A549 (cell line): ENCODE data around the gene SRSF10. TPM values are rescaled to one million over a fixed set of nuclear protein-coding genes. Genes with fewer than 3 reads are reported as not detected.
"Not testable (repeated sequence)": the region's sequence is repeated elsewhere in the genome, so short reads cannot be mapped to it uniquely, and the experiment has no call there.

ENCODE experiments used
- ATAC-seq, 2 experiments: fragments of 200-7000 bp in 1 of 2; fragments of >200 bp in 1 of 2; cut with Nextera tagmentation in 1 of 2; cut with Tn5 transposase in 1 of 2; 3 replicates each; pipeline versions ENCODE4 v1.8.0 to v1.9.1; 2018 to 2020; ENCODE audit warnings: mild to moderate bottlenecking in 1 of 2, moderate library complexity in 1 of 2
- CTCF ChIA-PET: fragments of 300-600 bp; sonication (Branson Sonifier 250); formaldehyde crosslinking; extraction: SDS; loops from one replicate; lab custom pipeline; 2021; ENCODE audit warnings: antibody characterized with exemption, inconsistent platforms; lab: Yijun Ruan, JAX
- POLR2A ChIA-PET: fragments of 350-600 bp; formaldehyde crosslinking; extraction: SDS; loops from one replicate; lab custom pipeline; 2021; ENCODE audit warnings: antibody characterized with exemption, inconsistent platforms; lab: Yijun Ruan, JAX
- DNase-seq, 2 experiments: peaks; one replicate each; pipeline versions ENCODE4 v3.0.0 to v3.0.0-alpha.2; 2011 to 2016; ENCODE audit warnings: low read depth in 1 of 2, low spot score in 1 of 2
- FAIRE-seq: peaks from 2 replicates; lab custom pipeline; 2011; peaks lifted over from hg19 to GRCh38; lab: Jason Lieb, UNC
- H3K27ac ChIP-seq, 2 experiments: fragments of >200 bp; sonication (Bioruptor Twin); formaldehyde crosslinking; 3 replicates each; pipeline ENCODE4 v1.5.1; 2016 to 2017
- H3K4me1 ChIP-seq: fragments of >200 bp; sonication (Bioruptor Twin); formaldehyde crosslinking; 3 replicates; pipeline ENCODE4 v1.6.1; 2016
- H3K4me2 ChIP-seq: fragments of >200 bp; sonication (Bioruptor Twin); formaldehyde crosslinking; 3 replicates; pipeline ENCODE4 v1.6.1; 2016
- H3K4me3 ChIP-seq: fragments of >200 bp; sonication (Bioruptor Twin); formaldehyde crosslinking; 3 replicates; pipeline ENCODE4 v1.5.1; 2016
- H3K9me3 ChIP-seq: fragments of >200 bp; sonication (Bioruptor Twin); formaldehyde crosslinking; 3 replicates; pipeline ENCODE4 v1.6.1; 2016
- BCL3 ChIP-seq: fragments of >200 bp; sonication (Bioruptor Twin); formaldehyde crosslinking; IDR thresholded peaks from 3 replicates; pipeline ENCODE4 v1.6.1; 2016
- CBX2 ChIP-seq: fragments of 200-600 bp; sonication (generic); IDR thresholded peaks from 2 replicates; pipeline ENCODE4 v1.6.1; 2016; ENCODE audit warnings: low read depth, mild to moderate bottlenecking, borderline replicate concordance
- CHD2 ChIP-seq: fragments of 150-350 bp; IDR thresholded peaks from 2 replicates; pipeline ENCODE4 v1.6.1; 2014; ENCODE audit warnings: low read length; ENCODE audit not compliant: partially characterized antibody
- CHD4 ChIP-seq: fragments of 200-600 bp; sonication (generic); IDR thresholded peaks from 2 replicates; pipeline ENCODE4 v1.6.1; 2016; ENCODE audit warnings: antibody characterized with exemption, mild to moderate bottlenecking, borderline replicate concordance
- EHMT2 ChIP-seq: fragments of 200-600 bp; sonication (generic); IDR thresholded peaks from 2 replicates; pipeline ENCODE4 v1.6.1; 2016; ENCODE audit warnings: antibody characterized with exemption, low read depth, mild to moderate bottlenecking, moderate library complexity
- ESRRA ChIP-seq: fragments of 150-350 bp; IDR thresholded peaks from 2 replicates; pipeline ENCODE4 v1.6.1; 2014; ENCODE audit warnings: mild to moderate bottlenecking, low read length, borderline replicate concordance
- FOSB ChIP-seq: fragments of 250-450 bp; sonication (Bioruptor Pico); IDR thresholded peaks from 2 replicates; pipeline ENCODE4 v1.5.0; 2020; ENCODE audit warnings: mild to moderate bottlenecking, moderate library complexity
- GATA3 ChIP-seq: IDR thresholded peaks from 2 replicates; pipeline ENCODE4 v1.6.1; 2012; ENCODE audit warnings: borderline replicate concordance
- HDAC2 ChIP-seq: fragments of 200-600 bp; sonication (generic); IDR thresholded peaks from 2 replicates; pipeline ENCODE4 v1.6.1; 2016
- HEYL ChIP-seq: fragments of 250-450 bp; sonication (Bioruptor Pico); IDR thresholded peaks from 2 replicates; pipeline ENCODE4 v1.8.0; 2021; ENCODE audit warnings: mild to moderate bottlenecking, moderate library complexity
- HMGXB4 ChIP-seq: fragments of 250-450 bp; sonication (Bioruptor Pico); IDR thresholded peaks from 2 replicates; pipeline ENCODE4 v1.5.0; 2021; ENCODE audit warnings: mild to moderate bottlenecking, moderate library complexity, borderline replicate concordance
- HOXA7 ChIP-seq: fragments of 250-450 bp; sonication (Bioruptor Pico); IDR thresholded peaks from 2 replicates; pipeline ENCODE4 v1.5.0; 2020; ENCODE audit warnings: mild to moderate bottlenecking, moderate library complexity
- MAZ ChIP-seq: fragments of 150-350 bp; IDR thresholded peaks from 2 replicates; pipeline ENCODE4 v1.6.1; 2014; ENCODE audit warnings: antibody characterized with exemption, low read depth, low read length, borderline replicate concordance
- MYC ChIP-seq: IDR thresholded peaks from 2 replicates; pipeline ENCODE4 v1.6.1; 2012; ENCODE audit warnings: mild to moderate bottlenecking, inconsistent platforms, low read length, improper control_type of control experiment, borderline replicate concordance
- NPAS2 ChIP-seq: fragments of 250-450 bp; sonication (Bioruptor Pico); IDR thresholded peaks from 2 replicates; pipeline ENCODE4 v1.8.0; 2022; ENCODE audit warnings: mild to moderate bottlenecking, moderate library complexity, borderline replicate concordance
- PHF8 ChIP-seq: fragments of 200-600 bp; sonication (generic); IDR thresholded peaks from 2 replicates; pipeline ENCODE4 v1.6.1; 2016; ENCODE audit warnings: low read depth, mild to moderate bottlenecking, antibody characterized with exemption, moderate library complexity, borderline replicate concordance
- RAD21 ChIP-seq, 2 experiments: fragments of >200 bp in 1 of 2; sonication (Bioruptor Twin) in 1 of 2; formaldehyde crosslinking in 1 of 2; IDR thresholded peaks in 1 of 2; conservative IDR thresholded peaks in 1 of 2; 2 replicates in 1 of 2; 3 replicates in 1 of 2; pipeline ENCODE4 v1.6.1; 2012 to 2018; ENCODE audit warnings: inconsistent platforms in 1 of 2
- SMC3 ChIP-seq: fragments of >200 bp; sonication (Bioruptor Twin); formaldehyde crosslinking; IDR thresholded peaks from 3 replicates; pipeline ENCODE4 v1.6.1; 2018; ENCODE audit warnings: inconsistent platforms
- SREBF2 ChIP-seq: fragments of 450-650 bp; IDR thresholded peaks from 2 replicates; pipeline ENCODE4 v1.6.1; 2014; ENCODE audit warnings: mild to moderate bottlenecking, moderate library complexity
- TFCP2L1 ChIP-seq: fragments of 250-450 bp; sonication (Bioruptor Pico); IDR thresholded peaks from 2 replicates; pipeline ENCODE4 v1.5.0; 2021; ENCODE audit warnings: mild to moderate bottlenecking
- TP53 ChIP-seq: fragments of 250-450 bp; sonication (Bioruptor Pico); IDR thresholded peaks from 2 replicates; pipeline ENCODE4 v1.5.0; 2021; ENCODE audit warnings: mild to moderate bottlenecking, moderate library complexity
- ZNF302 ChIP-seq: fragments of 250-450 bp; sonication (Bioruptor Pico); IDR thresholded peaks from 2 replicates; pipeline ENCODE4 v1.9.0; 2021; ENCODE audit warnings: inconsistent platforms, mild to moderate bottlenecking, moderate library complexity
- ZSCAN20 ChIP-seq: fragments of 250-450 bp; sonication (Bioruptor Pico); IDR thresholded peaks from 2 replicates; pipeline ENCODE4 v1.8.0; 2022; ENCODE audit warnings: mild to moderate bottlenecking, moderate library complexity
- WGBS: methylation state at CpG from one replicate; pipeline ENCODE4 v1.1.6; 2017; ENCODE audit errors: missing lambda C conversion rate; 5-methylcytosine and 5-hydroxymethylcytosine counted together
- polyA plus RNA-seq, 4 experiments: library from polyadenylated mRNA; depleted of rRNA in 3 of 4; stranded (reverse); fragments of >200 nt; fragmentation: RNase III in 1 of 4; extraction: RNeasy Plus Mini Kit Qiagen cat#74134 plus additional on column Dnase treatment in 1 of 4; gene quantifications; 2 replicates in 3 of 4; 3 replicates in 1 of 4; pipeline ENCODE4 v1.2.3, GENCODE V29; 2011 to 2017
- TF ChIP-seq, protein P1 (sequence below): IDR thresholded peaks from 2 replicates; pipeline ENCODE4 v1.6.1; 2012; ENCODE audit warnings: low read depth, borderline replicate concordance
- TF ChIP-seq, protein P2 (sequence below): fragments of >200 bp; sonication (Bioruptor Twin); formaldehyde crosslinking; IDR thresholded peaks from 2 replicates; pipeline ENCODE4 v1.6.1; 2016
- TF ChIP-seq, protein P3 (sequence below): fragments of 150-350 bp; IDR thresholded peaks from 2 replicates; pipeline ENCODE4 v1.6.1; 2014; ENCODE audit warnings: low read depth, mild to moderate bottlenecking, low read length

SRSF10 gene
- polyA plus RNA-seq, 2 of the 4 experiments (the other 2 are of a cell fraction), result 141 to 180 TPM

- no peak for FAIRE-seq
- peaks cover 11% of the 10 kb centered on the region for H3K4me1 ChIP-seq
- CTCF ChIA-PET, result interaction anchor here (1.3 kb wide), 1 partner anchor 31 kb away, joined by 4 read pairs; no protein-coding TSS in a partner anchor
- no peak overlapping the region for H3K27ac ChIP-seq
- H3K4me3 ChIP-seq, result no peak overlapping the region
- WGBS, result 98% methylated on average over 10 of the region's 10 CpGs
- H3K9me3 ChIP-seq, result no peaks in the 10 kb centered on the region
- DNase-seq, result no peak
- H3K4me2 ChIP-seq, result no peak overlapping the region
- POLR2A ChIA-PET, result no interaction called here
- TF ChIP-seq MAZ (no peak), BCL3 (no peak), TFCP2L1 (CRISPR knock-in tag) (no peak), CHD2 (no peak), HMGXB4 (CRISPR knock-in tag) (no peak), EHMT2 (no peak), HEYL (no peak), TP53 (CRISPR knock-in tag) (no peak), GATA3 (no peak), CHD4 (no peak), ZNF302 (no peak)
- no peak for ATAC-seq
Measured at GRCh38 chr1:23996700-23997229, 16.6 kb upstream of the SRSF10 start.

GRCh38 chr1:23995431-23995837 lies 15.3 kb upstream of the SRSF10 start:
- no peak overlapping the region for H3K4me2 ChIP-seq
- ATAC-seq, result no peak
- WGBS, result 79% methylated on average over 9 of the region's 13 CpGs
- CTCF ChIA-PET, result interaction anchor here (1.3 kb wide), 1 partner anchor 33 kb away, joined by 4 read pairs; no protein-coding TSS in a partner anchor
- H3K4me1 ChIP-seq, result peaks cover 11% of the 10 kb centered on the region
- TF ChIP-seq ZSCAN20 (CRISPR knock-in tag) (no peak), MYC (no peak), SREBF2 (no peak), CBX2 (no peak), HEYL (no peak), PHF8 (no peak), NPAS2 (no peak), SMC3 (no peak), GATA3 (no peak), HDAC2 (no peak), FOSB (CRISPR knock-in tag) (no peak), RAD21 (conservative IDR thresholded peaks at IDR 0.05 in 1 of 2, IDR thresholded peaks at IDR 0.05 in 1 of 2) (no peak), HOXA7 (CRISPR knock-in tag) (no peak), ESRRA (no peak), MAZ (no peak)
- TF ChIP-seq, protein P1, sequence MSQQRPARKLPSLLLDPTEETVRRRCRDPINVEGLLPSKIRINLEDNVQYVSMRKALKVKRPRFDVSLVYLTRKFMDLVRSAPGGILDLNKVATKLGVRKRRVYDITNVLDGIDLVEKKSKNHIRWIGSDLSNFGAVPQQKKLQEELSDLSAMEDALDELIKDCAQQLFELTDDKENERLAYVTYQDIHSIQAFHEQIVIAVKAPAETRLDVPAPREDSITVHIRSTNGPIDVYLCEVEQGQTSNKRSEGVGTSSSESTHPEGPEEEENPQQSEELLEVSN, result no peak
- TF ChIP-seq, protein P2, sequence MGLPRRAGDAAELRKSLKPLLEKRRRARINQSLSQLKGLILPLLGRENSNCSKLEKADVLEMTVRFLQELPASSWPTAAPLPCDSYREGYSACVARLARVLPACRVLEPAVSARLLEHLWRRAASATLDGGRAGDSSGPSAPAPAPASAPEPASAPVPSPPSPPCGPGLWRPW, result no peak
- TF ChIP-seq, protein P3, sequence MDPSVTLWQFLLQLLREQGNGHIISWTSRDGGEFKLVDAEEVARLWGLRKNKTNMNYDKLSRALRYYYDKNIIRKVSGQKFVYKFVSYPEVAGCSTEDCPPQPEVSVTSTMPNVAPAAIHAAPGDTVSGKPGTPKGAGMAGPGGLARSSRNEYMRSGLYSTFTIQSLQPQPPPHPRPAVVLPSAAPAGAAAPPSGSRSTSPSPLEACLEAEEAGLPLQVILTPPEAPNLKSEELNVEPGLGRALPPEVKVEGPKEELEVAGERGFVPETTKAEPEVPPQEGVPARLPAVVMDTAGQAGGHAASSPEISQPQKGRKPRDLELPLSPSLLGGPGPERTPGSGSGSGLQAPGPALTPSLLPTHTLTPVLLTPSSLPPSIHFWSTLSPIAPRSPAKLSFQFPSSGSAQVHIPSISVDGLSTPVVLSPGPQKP, result no peak
- TF ChIP-seq, all 56 proteins: peak for 0
- Histone ChIP-seq H3K27ac (peak overlapping the region in 1 of 2 experiments; percentile 8; a peak in 1 of 6 replicates), H3K9me3 (no peaks in the 10 kb centered on the region), H3K4me3 (no peak overlapping the region)
- POLR2A ChIA-PET, result no interaction called here
- no peak for FAIRE-seq
- no peak for DNase-seq

DNA sequence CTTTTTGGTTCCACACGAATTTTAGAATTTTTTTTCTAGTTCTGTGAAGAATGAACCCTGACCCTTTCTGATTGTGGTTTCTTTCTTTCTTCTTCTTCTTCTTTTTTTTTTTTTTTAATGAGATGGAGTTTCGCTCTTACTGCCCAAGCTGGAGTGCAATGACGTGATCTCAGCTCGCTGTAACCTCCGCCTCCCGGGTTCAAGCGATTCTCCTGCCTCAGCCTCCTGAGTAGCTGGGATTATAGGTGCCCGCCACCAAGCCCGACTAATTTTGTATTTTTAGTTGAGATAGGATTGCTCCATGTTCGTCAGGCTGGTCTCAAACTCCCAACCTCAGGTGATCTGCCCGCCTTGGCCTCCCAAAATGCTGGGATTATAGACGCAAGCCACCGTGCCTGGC lies 11.9 kb upstream of the SRSF10 start:
- DNase-seq, H3K4me2 ChIP-seq, POLR2A ChIA-PET, H3K4me3 ChIP-seq, FAIRE-seq, H3K27ac ChIP-seq, H3K9me3 ChIP-seq, H3K4me1 ChIP-seq, ATAC-seq, CTCF ChIA-PET: not testable (repeated sequence)
- WGBS, result 88% methylated on average over 13 of the region's 13 CpGs
